IMR-90 (cell line): ENCODE results near the gene CCDC170. TPM values are rescaled to one million over a fixed set of nuclear protein-coding genes. Genes with fewer than 3 reads are reported as not detected.

ENCODE experiments used
- ATAC-seq: fragments of 200-7000 bp; cut with Tn5 transposase; 2 replicates; pipeline ENCODE4 v1.9.1; 2020; ENCODE audit warnings: low read depth, mild to moderate bottlenecking, moderate library complexity
- BruUV-seq: library from RNA; stranded (reverse); fragments of 400-500 nt; replicated peaks from 2 replicates; lab custom pipeline; 2021; lab: Mats Ljungman, UMichigan
- CTCF ChIA-PET: fragments of 300-600 bp; formaldehyde crosslinking; extraction: SDS; loops from one replicate; lab custom pipeline; 2021; ENCODE audit warnings: antibody characterized with exemption; lab: Yijun Ruan, JAX
- POLR2A ChIA-PET: fragments of 300-600 bp; sonication (Branson Sonifier 250); formaldehyde crosslinking; loops from one replicate; lab custom pipeline; 2022; ENCODE audit warnings: antibody characterized with exemption; ENCODE audit not compliant: unreplicated experiment; lab: Charles Lee
- DNase-seq: peaks from one replicate; pipeline ENCODE4 v3.0.0; 2013
- H2AFZ ChIP-seq: replicated peaks from 2 replicates; pipeline ENCODE3; 2013; ENCODE audit warnings: low read length, mild to moderate bottlenecking; ENCODE audit not compliant: poor library complexity
- H2AK5ac ChIP-seq: 2 replicates; pipeline ENCODE4 v1.6.1; 2013; ENCODE audit warnings: low read depth, low read length, inconsistent platforms
- H2AK9ac ChIP-seq: replicated peaks from 2 replicates; pipeline ENCODE3; 2013; ENCODE audit warnings: mild to moderate bottlenecking, low read depth, low read length, moderate library complexity; ENCODE audit not compliant: poor library complexity
- H2BK120ac ChIP-seq: 2 replicates; pipeline ENCODE4 v1.6.1; 2013; ENCODE audit warnings: low read depth, low read length, inconsistent platforms
- H2BK15ac ChIP-seq: 3 replicates; pipeline ENCODE4 v1.6.1; 2013; ENCODE audit warnings: low read depth, low read length, inconsistent platforms
- H2BK20ac ChIP-seq: 2 replicates; pipeline ENCODE4 v1.6.1; 2013; ENCODE audit warnings: low read depth, mild to moderate bottlenecking, inconsistent platforms, low read length, moderate library complexity
- H2BK5ac ChIP-seq: 2 replicates; pipeline ENCODE4 v1.6.1; 2013; ENCODE audit warnings: mild to moderate bottlenecking, low read depth, low read length, inconsistent platforms; ENCODE audit not compliant: poor library complexity, severe bottlenecking
- H3K14ac ChIP-seq: replicated peaks from 2 replicates; pipeline ENCODE4 v1.6.1; 2013; ENCODE audit warnings: low read depth, low read length, inconsistent platforms
- H3K18ac ChIP-seq: 2 replicates; pipeline ENCODE4 v1.6.1; 2013; ENCODE audit warnings: low read depth, low read length, control low read depth
- H3K23ac ChIP-seq: 2 replicates; pipeline ENCODE4 v1.6.1; 2013; ENCODE audit warnings: low read depth, low read length, inconsistent platforms
- H3K27ac ChIP-seq: 2 replicates; pipeline ENCODE4 v1.5.1; 2013; ENCODE audit warnings: mild to moderate bottlenecking, control low read depth, low read length; ENCODE audit not compliant: insufficient read depth
- H3K27me3 ChIP-seq: 2 replicates; pipeline ENCODE4 v1.6.1; 2013; ENCODE audit warnings: low read length; ENCODE audit not compliant: control insufficient read depth, insufficient read depth
- H3K36me3 ChIP-seq: 2 replicates; pipeline ENCODE4 v1.6.1; 2013; ENCODE audit warnings: low read length, mixed read lengths; ENCODE audit not compliant: control insufficient read depth, insufficient read depth
- H3K4ac ChIP-seq: 2 replicates; pipeline ENCODE4 v1.6.1; 2013; ENCODE audit warnings: low read depth, low read length, inconsistent platforms
- H3K4me1 ChIP-seq: 2 replicates; pipeline ENCODE4 v1.6.1; 2013; ENCODE audit warnings: low read length, mixed read lengths; ENCODE audit not compliant: control insufficient read depth, insufficient read depth
- H3K4me2 ChIP-seq: 2 replicates; pipeline ENCODE4 v1.6.1; 2013; ENCODE audit warnings: low read depth, mild to moderate bottlenecking, control low read depth, low read length, moderate library complexity
- H3K4me3 ChIP-seq: 2 replicates; pipeline ENCODE4 v1.5.1; 2013; ENCODE audit warnings: low read depth, mild to moderate bottlenecking, control low read depth, low read length, moderate library complexity; ENCODE audit not compliant: insufficient read depth
- H3K56ac ChIP-seq: 2 replicates; pipeline ENCODE4 v1.6.1; 2013; ENCODE audit warnings: low read length, inconsistent platforms; ENCODE audit not compliant: insufficient read depth; ENCODE audit errors: extremely low read depth
- H3K79me1 ChIP-seq, 2 experiments: 2 replicates each; pipeline ENCODE4 v1.6.1; 2013; ENCODE audit warnings: low read length in 2 of 2, inconsistent platforms in 1 of 2, low read depth in 1 of 2
- H3K9ac ChIP-seq: 2 replicates; pipeline ENCODE4 v1.6.1; 2013; ENCODE audit warnings: low read depth, low read length, control low read depth
- H3K9me1 ChIP-seq: 2 replicates; pipeline ENCODE4 v1.6.1; 2013; ENCODE audit warnings: low read length, inconsistent platforms; ENCODE audit not compliant: insufficient read depth
- H3K9me3 ChIP-seq: 2 replicates; pipeline ENCODE4 v1.6.1; 2013; ENCODE audit warnings: low read length; ENCODE audit not compliant: control insufficient read depth, insufficient read depth
- H4K20me1 ChIP-seq: 2 replicates; pipeline ENCODE4 v1.6.1; 2013; ENCODE audit warnings: low read length, inconsistent platforms; ENCODE audit not compliant: insufficient read depth
- H4K5ac ChIP-seq: 2 replicates; pipeline ENCODE4 v1.6.1; 2013; ENCODE audit warnings: mild to moderate bottlenecking, low read depth, low read length, control low read depth
- H4K8ac ChIP-seq, 2 experiments: 2 replicates each; pipeline ENCODE4 v1.6.1; 2013; ENCODE audit warnings: low read depth in 2 of 2, low read length in 2 of 2, control low read depth in 1 of 2, inconsistent platforms in 1 of 2
- H4K91ac ChIP-seq: 2 replicates; pipeline ENCODE4 v1.6.1; 2013; ENCODE audit warnings: low read depth, low read length, inconsistent platforms; ENCODE audit not compliant: insufficient read depth
- BHLHE40 ChIP-seq: fragments of 150-350 bp; IDR thresholded peaks from 2 replicates; pipeline ENCODE4 v1.6.1; 2016; ENCODE audit warnings: mild to moderate bottlenecking, low read depth, low read length
- CEBPB ChIP-seq: IDR thresholded peaks from 2 replicates; pipeline ENCODE4 v1.6.1; 2012; ENCODE audit warnings: low read depth, low read length, improper control_type of control experiment
- CHD1 ChIP-seq: IDR thresholded peaks from 2 replicates; pipeline ENCODE4 v1.6.1; 2012; ENCODE audit warnings: low read depth, low read length, improper control_type of control experiment
- ELK1 ChIP-seq: fragments of 150-350 bp; IDR thresholded peaks from 2 replicates; pipeline ENCODE4 v1.6.1; 2016; ENCODE audit warnings: low read depth, mild to moderate bottlenecking, low read length, moderate library complexity, borderline replicate concordance
- FOS ChIP-seq: fragments of 150-350 bp; IDR thresholded peaks from 2 replicates; pipeline ENCODE4 v1.6.1; 2016; ENCODE audit warnings: low read depth, low read length
- MAFK ChIP-seq: IDR thresholded peaks from 2 replicates; pipeline ENCODE4 v1.6.1; 2012; ENCODE audit warnings: low read depth, low read length, improper control_type of control experiment
- MAZ ChIP-seq: IDR thresholded peaks from 2 replicates; pipeline ENCODE4 v1.6.1; 2012; ENCODE audit warnings: low read depth, mild to moderate bottlenecking, low read length, improper control_type of control experiment, moderate library complexity, borderline replicate concordance
- MXI1 ChIP-seq: IDR thresholded peaks from 2 replicates; pipeline ENCODE4 v1.6.1; 2012; ENCODE audit warnings: low read depth, mild to moderate bottlenecking, low read length, moderate library complexity, borderline replicate concordance
- NFE2L2 ChIP-seq: fragments of 150-350 bp; IDR thresholded peaks from 2 replicates; pipeline ENCODE4 v1.6.1; 2016; ENCODE audit warnings: low read depth, mild to moderate bottlenecking, low read length
- POLR2A ChIP-seq: IDR thresholded peaks from 2 replicates; pipeline ENCODE4 v1.6.1; 2012; ENCODE audit warnings: mild to moderate bottlenecking, low read depth, low read length
- RAD21 ChIP-seq: IDR thresholded peaks from 2 replicates; pipeline ENCODE4 v1.6.1; 2012; ENCODE audit warnings: low read length, improper control_type of control experiment
- RCOR1 ChIP-seq: IDR thresholded peaks from 2 replicates; pipeline ENCODE4 v1.6.1; 2012; ENCODE audit warnings: mild to moderate bottlenecking, low read length, improper control_type of control experiment; ENCODE audit not compliant: insufficient replicate concordance
- RFX5 ChIP-seq: IDR thresholded peaks from 2 replicates; pipeline ENCODE4 v1.8.0; 2012; ENCODE audit warnings: low read depth, mild to moderate bottlenecking, low read length, moderate library complexity
- SMC3 ChIP-seq: fragments of 150-350 bp; IDR thresholded peaks from 2 replicates; pipeline ENCODE4 v1.6.1; 2016; ENCODE audit warnings: low read depth, mild to moderate bottlenecking, antibody characterized with exemption, low read length, moderate library complexity
- USF2 ChIP-seq: fragments of 150-350 bp; IDR thresholded peaks from 2 replicates; pipeline ENCODE4 v1.6.1; 2017; ENCODE audit warnings: mild to moderate bottlenecking, antibody characterized with exemption, low read length, low read depth
- WGBS, 2 experiments: methylation state at CpG; one replicate each; pipeline versions ENCODE4 v1.1.5 to v1.1.7; 2013; ENCODE audit warnings: missing lambda C conversion rate in 2 of 2; ENCODE audit not compliant: insufficient read length in 1 of 2; ENCODE audit errors: extremely low coverage in 2 of 2; 5-methylcytosine and 5-hydroxymethylcytosine counted together
- dilution Hi-C: fragments of 300-500 bp; cut with HindIII; formaldehyde crosslinking; loops from one replicate; pipeline ENCODE4 v1.14.3; 2018; ENCODE audit warnings: low sequenced_read_pairs; ENCODE audit not compliant: unreplicated experiment
- in situ Hi-C: fragments of 300-500 bp; cut with MboI; formaldehyde crosslinking; loops from 3 replicates; pipeline ENCODE4 v1.14.3; 2019; ENCODE audit warnings: low sequenced_read_pairs, inconsistent platforms, mixed read lengths
- intact Hi-C: fragments of 100-400 bp; cut with micrococcal nuclease; formaldehyde crosslinking; loops from 2 replicates; pipeline ENCODE4 v1.10.0; 2022
- polyA plus RNA-seq, 3 experiments: library from polyadenylated mRNA; depleted of rRNA; stranded (reverse); fragments of >200 nt; gene quantifications; 2 replicates each; pipeline ENCODE4 v1.2.3, GENCODE V29; 2012; ENCODE audit warnings: low replicate concordance in 1 of 3
- total RNA-seq: library from RNA; depleted of rRNA; stranded (reverse); fragments of >200 nt; gene quantifications from 2 replicates; pipeline ENCODE4 v1.2.3, GENCODE V29; 2012
- TF ChIP-seq, protein P1 (sequence below): conservative IDR thresholded peaks from 2 replicates; pipeline ENCODE4 v1.5.1; 2012; ENCODE audit warnings: mild to moderate bottlenecking, low read depth, low read length, improper control_type of control experiment

The CCDC170 gene
- total and polyA plus RNA-seq, 2 of the 4 experiments (the other 2 are of a cell fraction), result 0.12 to 0.54 TPM

DNA sequence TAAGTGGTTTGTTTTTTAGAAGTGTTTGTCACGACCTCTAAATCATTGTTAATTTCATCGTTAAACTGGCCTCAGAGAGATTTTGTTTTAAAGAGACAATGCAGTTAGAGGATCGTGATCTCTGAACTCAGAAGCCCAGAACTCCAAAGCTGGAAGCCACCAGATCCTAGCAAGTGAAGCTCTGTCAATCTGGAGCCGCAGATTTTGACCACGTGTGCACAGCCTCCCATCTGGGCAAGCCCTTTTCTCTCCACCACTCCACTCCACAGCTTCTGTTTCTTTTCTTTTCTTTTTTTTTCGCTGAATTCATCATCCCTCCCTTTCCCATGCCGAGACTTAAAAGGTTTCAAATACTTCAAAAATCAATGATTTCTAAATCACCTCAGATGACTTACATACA lies 171.5 kb downstream of the CCDC170 start:
- in situ Hi-C loops, result no loop called here
- TF ChIP-seq CHD1 (no peak), RAD21 (no peak), USF2 (no peak), FOS (no peak), RCOR1 (no peak), MXI1 (no peak), MAZ (no peak), POLR2A (no peak), MAFK (no peak), NFE2L2 (no peak), ELK1 (no peak), SMC3 (no peak), RFX5 (no peak), BHLHE40 (no peak), CEBPB (no peak)
- TF ChIP-seq, protein P1, sequence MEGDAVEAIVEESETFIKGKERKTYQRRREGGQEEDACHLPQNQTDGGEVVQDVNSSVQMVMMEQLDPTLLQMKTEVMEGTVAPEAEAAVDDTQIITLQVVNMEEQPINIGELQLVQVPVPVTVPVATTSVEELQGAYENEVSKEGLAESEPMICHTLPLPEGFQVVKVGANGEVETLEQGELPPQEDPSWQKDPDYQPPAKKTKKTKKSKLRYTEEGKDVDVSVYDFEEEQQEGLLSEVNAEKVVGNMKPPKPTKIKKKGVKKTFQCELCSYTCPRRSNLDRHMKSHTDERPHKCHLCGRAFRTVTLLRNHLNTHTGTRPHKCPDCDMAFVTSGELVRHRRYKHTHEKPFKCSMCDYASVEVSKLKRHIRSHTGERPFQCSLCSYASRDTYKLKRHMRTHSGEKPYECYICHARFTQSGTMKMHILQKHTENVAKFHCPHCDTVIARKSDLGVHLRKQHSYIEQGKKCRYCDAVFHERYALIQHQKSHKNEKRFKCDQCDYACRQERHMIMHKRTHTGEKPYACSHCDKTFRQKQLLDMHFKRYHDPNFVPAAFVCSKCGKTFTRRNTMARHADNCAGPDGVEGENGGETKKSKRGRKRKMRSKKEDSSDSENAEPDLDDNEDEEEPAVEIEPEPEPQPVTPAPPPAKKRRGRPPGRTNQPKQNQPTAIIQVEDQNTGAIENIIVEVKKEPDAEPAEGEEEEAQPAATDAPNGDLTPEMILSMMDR, result no peak
- H4K20me1 ChIP-seq, result no peaks in the 10 kb centered on the region
- no peaks in the 10 kb centered on the region; the same call in 1 of the 2 replicates for H3K27me3 ChIP-seq
- H2AK5ac ChIP-seq, result no peak overlapping the region
- dilution Hi-C loops, result no loop called here
- H4K5ac ChIP-seq, result no peak overlapping the region
- no peak overlapping the region for H2BK15ac ChIP-seq
- no peak overlapping the region for H3K23ac ChIP-seq
- intact Hi-C loops, result no loop called here
- no peak overlapping the region for H2BK120ac ChIP-seq
- no peak overlapping the region for H3K14ac ChIP-seq
- H3K4me1 ChIP-seq, result no peaks in the 10 kb centered on the region
- H3K4ac ChIP-seq, result no peak overlapping the region
- H2AK9ac ChIP-seq, result no peak overlapping the region
- H3K9ac ChIP-seq, result no peak overlapping the region
- H3K4me3 ChIP-seq, result no peak overlapping the region
- H3K9me3 ChIP-seq, result no peaks in the 10 kb centered on the region
- H3K79me1 ChIP-seq, result no peaks in the 10 kb centered on the region
- ATAC-seq (no peak), DNase-seq (no peak)
- BruUV-seq, result no TSS peak
- no peak overlapping the region for H4K8ac ChIP-seq
- no peaks in the 10 kb centered on the region for H3K9me1 ChIP-seq
- H3K18ac ChIP-seq, result no peak overlapping the region
- H2AFZ ChIP-seq, result no peak overlapping the region
- no peak overlapping the region for H3K27ac ChIP-seq
- H3K4me2 ChIP-seq, result no peak overlapping the region
- no peak overlapping the region for H2BK20ac ChIP-seq
- H3K56ac ChIP-seq, result no peak overlapping the region
- no peak overlapping the region for H2BK5ac ChIP-seq
- ChIA-PET CTCF (no interaction called here), POLR2A (no interaction called here)
- no peak overlapping the region for H4K91ac ChIP-seq
- no peaks in the 10 kb centered on the region for H3K36me3 ChIP-seq
- WGBS, 2 experiments, result 72% methylated on average over 2 of the region's 7 CpGs; no CpG with 5 or more reads in 1 of the 2 experiments
